PFSK-1 (cell line): Measurements from ENCODE around the gene ODF2L. TPM values are rescaled to one million over a fixed set of nuclear protein-coding genes. Genes with fewer than 3 reads are reported as not detected.

Experiments used
- FOXP2 ChIP-seq: optimal IDR thresholded peaks from 2 replicates; pipeline ENCODE3; 2011; ENCODE audit warnings: borderline replicate concordance, control low read depth, inconsistent platforms; ENCODE audit not compliant: insufficient read depth; ENCODE audit errors: extremely low read length, extremely low read depth
- POLR2AphosphoS5 ChIP-seq: IDR thresholded peaks from 2 replicates; pipeline ENCODE4 v1.6.1; 2012; ENCODE audit warnings: low read depth, mild to moderate bottlenecking, control low read depth, low read length, moderate library complexity
- SIN3A ChIP-seq: IDR thresholded peaks from 2 replicates; pipeline ENCODE4 v1.6.1; 2012; ENCODE audit warnings: mild to moderate bottlenecking, low read length, moderate library complexity, borderline replicate concordance; ENCODE audit not compliant: insufficient read depth
- TAF1 ChIP-seq: IDR thresholded peaks from 2 replicates; pipeline ENCODE4 v1.6.1; 2012; ENCODE audit warnings: low read length, control low read depth, borderline replicate concordance; ENCODE audit not compliant: insufficient read depth
- polyA plus RNA-seq: library from polyadenylated mRNA; unstranded; fragments of >200 nt; gene quantifications from one replicate; pipeline ENCODE4 v1.2.1, GENCODE V29; 2012; ENCODE audit warnings: low read depth, missing spikeins; ENCODE audit not compliant: insufficient read length
- TF ChIP-seq, protein P1 (sequence below), 2 experiments: IDR thresholded peaks; 2 replicates each; pipeline versions ENCODE4 v1.6.1 to v1.8.0; 2011 to 2012; ENCODE audit warnings: low read depth in 2 of 2, low read length in 2 of 2, control low read depth in 1 of 2, inconsistent platforms in 1 of 2, mild to moderate bottlenecking in 1 of 2, moderate library complexity in 1 of 2; ENCODE audit not compliant: insufficient read depth in 1 of 2

The ODF2L gene, protein sequence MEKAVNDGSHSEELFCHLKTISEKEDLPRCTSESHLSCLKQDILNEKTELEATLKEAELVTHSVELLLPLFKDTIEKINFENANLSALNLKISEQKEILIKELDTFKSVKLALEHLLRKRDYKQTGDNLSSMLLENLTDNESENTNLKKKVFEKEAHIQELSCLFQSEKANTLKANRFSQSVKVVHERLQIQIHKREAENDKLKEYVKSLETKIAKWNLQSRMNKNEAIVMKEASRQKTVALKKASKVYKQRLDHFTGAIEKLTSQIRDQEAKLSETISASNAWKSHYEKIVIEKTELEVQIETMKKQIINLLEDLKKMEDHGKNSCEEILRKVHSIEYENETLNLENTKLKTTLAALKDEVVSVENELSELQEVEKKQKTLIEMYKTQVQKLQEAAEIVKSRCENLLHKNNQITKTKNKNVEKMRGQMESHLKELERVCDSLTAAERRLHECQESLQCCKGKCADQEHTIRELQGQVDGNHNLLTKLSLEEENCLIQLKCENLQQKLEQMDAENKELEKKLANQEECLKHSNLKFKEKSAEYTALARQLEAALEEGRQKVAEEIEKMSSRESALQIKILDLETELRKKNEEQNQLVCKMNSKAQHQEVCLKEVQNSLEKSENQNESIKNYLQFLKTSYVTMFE
- polyA plus RNA-seq = 5.0 TPM

DNA sequence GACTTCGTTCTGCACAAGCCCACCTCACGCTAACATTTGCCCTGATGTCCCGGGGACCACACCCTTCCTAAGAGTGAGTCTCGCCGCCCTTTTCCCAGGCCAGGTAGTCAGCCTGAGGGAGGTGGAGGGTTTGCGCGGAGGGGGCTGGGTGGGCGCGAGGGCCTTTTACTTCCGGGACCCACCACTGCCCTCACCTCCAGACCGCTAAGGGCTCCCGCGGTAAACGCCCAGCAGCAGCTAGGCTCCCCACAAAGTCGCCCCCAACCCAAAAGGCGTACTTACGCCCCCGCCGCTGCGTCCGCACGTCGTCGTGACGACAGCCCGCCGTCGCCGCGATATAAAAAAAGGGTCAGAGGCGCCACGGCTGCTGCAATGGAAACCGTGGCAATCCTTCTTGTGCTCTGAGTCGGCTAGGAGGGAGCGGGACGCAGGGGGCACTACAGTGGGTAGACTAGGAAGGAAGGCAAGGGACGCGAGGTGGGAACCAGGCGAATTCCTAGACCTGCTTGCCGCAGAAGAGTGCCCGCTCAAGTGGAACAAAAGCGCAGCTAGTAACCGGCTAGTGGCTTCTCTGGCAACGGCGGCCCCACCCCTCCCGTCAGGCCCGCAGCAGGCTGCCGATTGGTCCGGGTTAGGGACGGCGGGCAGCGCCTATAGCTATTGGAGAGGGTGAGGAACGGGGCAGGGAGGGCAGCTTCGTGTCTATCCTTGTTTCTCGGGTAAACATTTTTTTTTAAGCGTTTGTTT, at the start of gene ODF2L:
ODF2L (minus strand) TSS at position 573 of the 747 bp plus-strand sequence. CDS start 9,296 bp downstream, outside the sequence.
- TF ChIP-seq TAF1 = 0 out of 2 replicates have a peak, but pooled peaks have one; percentile 37
- TF ChIP-seq POLR2AphosphoS5 = no peak; the same call in 1 of the 2 replicates

DNA sequence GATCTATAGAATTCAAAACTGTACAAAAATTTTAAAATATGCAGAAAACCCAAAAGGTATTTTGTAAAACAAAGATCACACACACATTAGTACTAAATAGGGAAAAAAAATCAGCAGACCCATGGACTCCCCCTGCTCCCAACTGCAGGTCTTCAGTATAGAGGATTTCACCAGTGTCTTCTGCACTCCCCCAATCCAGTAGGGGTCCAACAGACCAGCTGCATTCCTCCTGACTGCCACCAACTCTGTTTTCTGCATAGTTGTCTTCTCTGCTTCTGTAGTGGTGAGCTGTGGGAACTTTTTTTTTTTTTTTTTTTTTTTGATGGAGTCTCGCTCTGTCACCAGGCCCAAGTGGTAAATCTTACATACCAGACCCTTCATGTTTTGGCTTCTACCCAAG, 49.8 kb upstream of the ODF2L start:
- TF ChIP-seq POLR2AphosphoS5 (no peak), TAF1 (no peak), FOXP2 (no peak), SIN3A (no peak)
- TF ChIP-seq, protein P1, sequence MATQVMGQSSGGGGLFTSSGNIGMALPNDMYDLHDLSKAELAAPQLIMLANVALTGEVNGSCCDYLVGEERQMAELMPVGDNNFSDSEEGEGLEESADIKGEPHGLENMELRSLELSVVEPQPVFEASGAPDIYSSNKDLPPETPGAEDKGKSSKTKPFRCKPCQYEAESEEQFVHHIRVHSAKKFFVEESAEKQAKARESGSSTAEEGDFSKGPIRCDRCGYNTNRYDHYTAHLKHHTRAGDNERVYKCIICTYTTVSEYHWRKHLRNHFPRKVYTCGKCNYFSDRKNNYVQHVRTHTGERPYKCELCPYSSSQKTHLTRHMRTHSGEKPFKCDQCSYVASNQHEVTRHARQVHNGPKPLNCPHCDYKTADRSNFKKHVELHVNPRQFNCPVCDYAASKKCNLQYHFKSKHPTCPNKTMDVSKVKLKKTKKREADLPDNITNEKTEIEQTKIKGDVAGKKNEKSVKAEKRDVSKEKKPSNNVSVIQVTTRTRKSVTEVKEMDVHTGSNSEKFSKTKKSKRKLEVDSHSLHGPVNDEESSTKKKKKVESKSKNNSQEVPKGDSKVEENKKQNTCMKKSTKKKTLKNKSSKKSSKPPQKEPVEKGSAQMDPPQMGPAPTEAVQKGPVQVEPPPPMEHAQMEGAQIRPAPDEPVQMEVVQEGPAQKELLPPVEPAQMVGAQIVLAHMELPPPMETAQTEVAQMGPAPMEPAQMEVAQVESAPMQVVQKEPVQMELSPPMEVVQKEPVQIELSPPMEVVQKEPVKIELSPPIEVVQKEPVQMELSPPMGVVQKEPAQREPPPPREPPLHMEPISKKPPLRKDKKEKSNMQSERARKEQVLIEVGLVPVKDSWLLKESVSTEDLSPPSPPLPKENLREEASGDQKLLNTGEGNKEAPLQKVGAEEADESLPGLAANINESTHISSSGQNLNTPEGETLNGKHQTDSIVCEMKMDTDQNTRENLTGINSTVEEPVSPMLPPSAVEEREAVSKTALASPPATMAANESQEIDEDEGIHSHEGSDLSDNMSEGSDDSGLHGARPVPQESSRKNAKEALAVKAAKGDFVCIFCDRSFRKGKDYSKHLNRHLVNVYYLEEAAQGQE (IDR thresholded peaks at IDR 0.05; ENCODE audit: insufficient read depth in 1 of 2, low read depth in 2 of 2, low read length in 2 of 2) = no peak

DNA sequence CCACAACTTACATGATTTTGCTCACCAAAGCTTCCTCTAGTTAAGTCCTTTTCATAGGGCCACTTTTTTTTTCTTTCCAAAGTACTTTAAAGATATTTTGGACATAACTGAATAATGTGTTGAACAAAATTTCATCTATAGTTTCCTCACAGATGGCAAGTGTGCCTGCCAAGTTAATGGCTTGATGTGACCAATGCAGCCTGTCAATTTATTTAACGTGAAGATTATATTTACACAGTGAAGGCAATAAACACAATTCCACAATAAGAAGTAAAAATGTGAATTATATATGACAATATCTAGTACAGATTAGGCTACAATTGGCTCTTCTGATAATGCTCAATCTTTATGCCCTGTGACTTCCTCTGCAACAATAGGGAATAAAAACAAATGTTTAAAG, 45.9 kb upstream of the ODF2L start:
- no peak for TF ChIP-seq TAF1
- no peak for TF ChIP-seq FOXP2
- TF ChIP-seq POLR2AphosphoS5 = no peak
- TF ChIP-seq, protein P1 (IDR thresholded peaks at IDR 0.05; ENCODE audit: insufficient read depth in 1 of 2, low read depth in 2 of 2, low read length in 2 of 2) = no peak
- TF ChIP-seq SIN3A = no peak

DNA sequence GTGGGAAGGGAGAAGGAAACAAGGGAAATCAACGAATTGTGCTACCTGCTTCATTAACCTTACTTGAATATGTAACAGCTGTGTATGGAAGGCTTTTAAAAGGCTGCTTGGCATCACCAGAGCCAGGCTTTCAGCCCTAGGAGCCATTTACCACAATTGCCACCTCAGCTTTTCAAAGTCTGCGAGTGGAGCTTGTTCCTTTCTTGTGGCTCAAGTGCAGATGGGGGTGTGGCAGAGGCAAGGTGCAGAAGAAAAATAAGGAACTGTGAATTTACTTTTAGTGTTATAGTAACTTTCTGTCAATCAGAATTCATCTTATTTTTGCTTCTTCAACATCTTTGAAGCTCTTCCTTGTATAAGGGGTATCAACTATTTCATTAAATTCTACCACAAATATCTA, 45.5 kb upstream of the ODF2L start:
- TF ChIP-seq FOXP2 (no peak), POLR2AphosphoS5 (no peak), TAF1 (no peak), SIN3A (no peak)
- TF ChIP-seq, protein P1 (IDR thresholded peaks at IDR 0.05; ENCODE audit: insufficient read depth in 1 of 2, low read depth in 2 of 2, low read length in 2 of 2) = no peak

DNA sequence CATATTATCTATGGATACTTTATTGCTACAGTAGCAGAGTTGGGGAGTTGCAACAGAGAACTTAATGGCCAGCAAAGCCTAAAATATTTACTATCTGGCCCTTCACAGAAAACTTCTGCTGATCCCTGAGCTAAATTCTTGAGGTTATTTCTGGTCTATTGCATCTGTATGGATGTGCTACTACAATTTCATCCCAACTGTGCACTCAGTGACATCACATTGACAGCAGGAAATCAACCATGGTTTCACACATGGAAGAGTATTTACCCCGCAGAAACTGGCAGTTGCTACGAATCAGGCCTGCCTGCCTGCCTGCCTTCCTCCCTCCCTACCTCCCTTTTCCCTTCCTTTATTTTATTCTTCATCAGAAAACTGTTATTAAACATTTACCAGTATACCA, 39.9 kb upstream of the ODF2L start:
- no peak for TF ChIP-seq FOXP2
- TF ChIP-seq, protein P1 (IDR thresholded peaks at IDR 0.05; ENCODE audit: insufficient read depth in 1 of 2, low read depth in 2 of 2, low read length in 2 of 2) = no peak
- TF ChIP-seq TAF1 = no peak
- no peak for TF ChIP-seq POLR2AphosphoS5
- no peak for TF ChIP-seq SIN3A
